Breast epithelium (tissue), 3 donors: ENCODE data around the gene FEM1B.
"Not testable (repeated sequence)": the region's sequence is repeated elsewhere in the genome, so short reads cannot be mapped to it uniquely, and the experiment has no call there.

Experiments
- POLR2AphosphoS5 ChIP-seq, 3 donors: sonication (generic); formaldehyde crosslinking; IDR thresholded peaks; one replicate each; pipeline ENCODE4 v1.6.1; 2017; ENCODE audit warnings: antibody characterized with exemption in 3 of 3
- TF ChIP-seq, protein P1 (sequence below), 3 donors: fragments of 450-650 bp; IDR thresholded peaks; one replicate each; pipeline ENCODE4 v1.5.1; 2016 to 2017; ENCODE audit warnings: antibody characterized with exemption in 3 of 3, mild to moderate bottlenecking in 3 of 3, moderate library complexity in 3 of 3

DNA sequence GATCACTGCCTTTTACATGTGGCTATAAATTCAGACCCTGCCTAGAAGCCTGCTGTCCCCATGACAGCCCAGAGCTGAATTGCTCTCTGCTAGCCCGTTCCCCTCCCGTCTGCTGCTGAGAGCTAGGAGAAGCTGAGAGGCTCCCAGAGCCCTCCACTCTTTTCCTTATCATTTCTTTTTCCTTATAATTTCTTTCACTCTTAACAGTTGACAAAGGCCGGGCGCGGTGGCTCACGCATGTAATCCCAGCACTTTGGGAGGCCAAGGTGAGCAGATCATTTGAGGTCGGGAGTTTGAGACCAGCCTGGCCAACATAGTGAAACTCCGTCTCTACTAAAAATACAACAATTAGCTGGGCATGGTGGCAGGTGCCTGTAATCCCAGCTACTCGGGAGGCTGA is 43.0 kb upstream of the FEM1B start:
- not testable (repeated sequence) for TF ChIP-seq POLR2AphosphoS5 (IDR thresholded peaks at IDR 0.05)
- TF ChIP-seq, protein P1, sequence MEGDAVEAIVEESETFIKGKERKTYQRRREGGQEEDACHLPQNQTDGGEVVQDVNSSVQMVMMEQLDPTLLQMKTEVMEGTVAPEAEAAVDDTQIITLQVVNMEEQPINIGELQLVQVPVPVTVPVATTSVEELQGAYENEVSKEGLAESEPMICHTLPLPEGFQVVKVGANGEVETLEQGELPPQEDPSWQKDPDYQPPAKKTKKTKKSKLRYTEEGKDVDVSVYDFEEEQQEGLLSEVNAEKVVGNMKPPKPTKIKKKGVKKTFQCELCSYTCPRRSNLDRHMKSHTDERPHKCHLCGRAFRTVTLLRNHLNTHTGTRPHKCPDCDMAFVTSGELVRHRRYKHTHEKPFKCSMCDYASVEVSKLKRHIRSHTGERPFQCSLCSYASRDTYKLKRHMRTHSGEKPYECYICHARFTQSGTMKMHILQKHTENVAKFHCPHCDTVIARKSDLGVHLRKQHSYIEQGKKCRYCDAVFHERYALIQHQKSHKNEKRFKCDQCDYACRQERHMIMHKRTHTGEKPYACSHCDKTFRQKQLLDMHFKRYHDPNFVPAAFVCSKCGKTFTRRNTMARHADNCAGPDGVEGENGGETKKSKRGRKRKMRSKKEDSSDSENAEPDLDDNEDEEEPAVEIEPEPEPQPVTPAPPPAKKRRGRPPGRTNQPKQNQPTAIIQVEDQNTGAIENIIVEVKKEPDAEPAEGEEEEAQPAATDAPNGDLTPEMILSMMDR (IDR thresholded peaks at IDR 0.05): not testable (repeated sequence)
